Stimulated activated CD8-positive, alpha-beta memory T cell treated with anti-CD3 and anti-CD28 coated beads, Interleukin-4, amount 100 ng/mL, for 4 hours (primary cell): ENCODE data around the gene GSTA4.
"Not testable (repeated sequence)": the region's sequence is repeated elsewhere in the genome, so short reads cannot be mapped to it uniquely, and the experiment has no call there.

Experiments
- DNase-seq, 2 donors: peaks; one replicate each; pipeline ENCODE4 v3.0.0-alpha.2; 2020; ENCODE audit warnings: low read depth in 2 of 2, low spot score in 1 of 2

Gene GSTA4

DNA sequence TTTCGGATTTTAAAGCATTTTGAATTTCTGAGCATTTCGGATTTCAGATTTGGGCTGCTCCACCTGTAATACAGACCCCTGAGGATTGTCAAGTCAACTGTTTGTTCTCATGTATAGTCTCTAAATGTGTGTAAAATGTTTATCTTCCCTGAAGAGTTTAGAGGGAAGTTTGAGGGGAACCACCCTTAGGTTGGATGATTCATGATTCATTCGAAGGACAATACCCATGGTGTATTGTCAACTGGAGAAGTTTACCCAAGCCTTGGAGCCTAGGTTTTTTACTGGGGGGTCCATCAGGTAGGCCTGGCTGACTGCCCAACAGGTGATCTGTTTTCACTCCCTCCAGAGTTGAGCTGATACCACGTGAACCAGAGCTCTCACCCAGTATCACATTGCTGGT lies 18.9 kb downstream of the GSTA4 start:
- no peak for DNase-seq

DNA sequence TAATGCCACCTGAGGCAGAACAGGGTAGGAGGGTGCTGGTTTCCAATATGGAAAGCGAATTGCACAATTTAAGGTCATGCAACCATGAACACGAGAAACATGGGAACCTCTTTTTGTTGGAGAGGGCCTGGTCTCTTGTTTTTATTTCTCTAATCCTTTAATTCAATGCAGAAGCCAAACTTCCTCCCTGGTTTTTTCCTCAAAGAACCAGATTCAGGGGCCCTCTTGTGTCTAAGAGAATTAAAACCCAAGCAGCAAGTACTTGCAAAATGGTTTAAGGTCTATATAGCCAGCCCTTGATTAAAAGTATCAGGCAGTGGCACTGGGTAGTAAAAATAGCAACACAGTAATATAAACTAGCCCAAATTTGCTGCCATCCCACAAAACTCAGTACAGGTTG lies 19.5 kb downstream of the GSTA4 start:
- no peak for DNase-seq

DNA sequence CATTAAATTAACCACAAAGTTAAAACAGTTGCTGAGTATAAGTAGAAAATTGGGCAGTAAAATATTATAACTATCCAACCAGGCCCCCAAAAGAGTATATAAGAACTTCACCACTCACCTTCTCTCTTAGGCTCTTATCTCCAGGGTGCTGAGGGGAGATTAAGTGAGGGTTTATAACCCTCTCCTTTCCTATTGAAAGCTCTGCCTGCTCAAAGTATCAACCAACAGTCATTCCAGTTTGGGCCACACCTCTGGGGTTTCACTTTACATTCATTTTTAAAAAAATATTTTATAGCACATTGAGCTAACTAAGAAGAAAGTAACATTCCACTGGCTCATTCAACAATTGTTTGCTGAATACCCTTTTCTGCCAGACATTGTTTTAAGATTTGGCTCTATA lies 22.1 kb downstream of the GSTA4 start:
- no peak for DNase-seq

DNA sequence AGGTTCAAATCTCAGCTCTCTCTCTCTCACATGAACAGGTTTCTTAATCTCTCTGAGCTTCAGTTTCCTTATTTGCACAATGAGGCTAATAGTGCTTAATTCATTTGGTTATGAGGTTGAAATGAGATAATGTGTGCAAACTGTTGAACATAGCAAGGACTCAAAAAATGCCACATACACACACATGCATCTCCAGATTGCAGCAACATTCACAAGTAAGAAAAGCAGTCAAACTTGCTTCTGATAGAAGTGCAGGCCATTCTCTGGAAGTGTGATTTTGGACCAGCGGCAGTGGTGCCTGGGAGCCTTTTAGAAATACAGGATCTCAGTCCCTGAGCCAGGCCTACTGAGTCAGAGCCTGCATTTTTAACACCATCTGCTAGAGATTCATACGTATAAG lies 25.7 kb downstream of the GSTA4 start:
- DNase-seq, result no peak

DNA sequence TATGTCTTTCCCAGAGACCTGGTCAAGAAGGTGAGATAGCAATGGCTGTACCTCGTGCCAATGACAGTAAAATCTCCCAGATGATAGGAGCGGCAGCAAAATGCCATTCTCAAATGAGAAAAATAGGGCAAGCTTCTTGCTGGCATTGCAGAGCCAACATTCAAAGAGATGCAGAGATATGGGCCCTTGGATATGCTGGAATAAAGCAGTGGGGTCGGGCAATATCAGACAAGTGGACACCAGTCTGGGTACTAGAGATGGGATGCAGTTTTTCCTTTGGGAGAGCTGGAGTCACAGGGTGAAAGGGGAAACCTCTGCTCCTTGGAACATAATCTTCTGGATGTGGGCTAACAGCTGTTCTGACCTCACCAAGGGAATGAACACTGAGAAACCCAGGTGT lies 29.0 kb downstream of the GSTA4 start:
- no peak for DNase-seq

DNA sequence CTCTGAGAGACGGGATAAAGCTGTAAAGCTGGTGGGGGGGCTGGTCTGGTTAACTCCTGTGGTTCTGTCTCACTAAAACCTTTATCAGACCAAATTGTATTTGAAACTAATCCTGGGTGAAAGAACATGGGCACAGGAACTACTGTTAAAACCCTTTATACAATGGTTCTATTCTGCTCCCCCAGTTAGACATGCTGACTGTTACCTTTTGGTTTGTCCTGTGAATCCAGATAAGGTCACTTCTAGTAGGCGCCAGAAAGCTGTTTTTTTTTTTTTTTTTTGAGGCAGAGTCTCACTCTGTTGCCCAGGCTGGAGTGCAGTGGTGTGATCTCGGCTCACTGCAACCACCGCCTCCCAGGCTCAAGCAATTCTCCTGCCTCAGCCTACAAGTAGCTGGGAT lies 29.7 kb downstream of the GSTA4 start:
- DNase-seq, result no peak

- no peak for DNase-seq
Observed at GRCh38 chr6:52964318-52964717, 30.8 kb downstream of the GSTA4 start.

GRCh38 chr6:52962701-52963100 lies 32.4 kb downstream of the GSTA4 start:
- DNase-seq, result no peak

DNA sequence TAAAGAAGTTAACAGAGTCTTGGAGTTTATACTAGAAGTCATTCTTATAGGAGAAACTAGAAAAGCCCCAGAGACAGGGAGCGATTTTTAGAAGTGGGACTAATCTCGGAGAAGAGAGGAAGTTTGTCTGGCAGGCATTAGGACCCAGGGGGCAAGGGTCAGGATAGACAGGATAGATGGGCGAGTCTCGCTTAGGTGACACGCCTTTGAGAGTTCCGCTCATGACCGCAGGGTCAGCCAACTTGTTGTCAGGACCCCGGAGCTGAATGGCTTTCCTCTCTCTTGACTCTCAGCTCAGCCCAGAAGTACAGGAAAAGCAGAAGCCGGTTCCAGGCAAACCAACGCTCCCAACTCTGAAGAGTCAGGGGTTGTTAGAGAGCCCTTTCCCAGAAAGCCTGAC lies 34.1 kb downstream of the GSTA4 start:
- not testable (repeated sequence) for DNase-seq

DNA sequence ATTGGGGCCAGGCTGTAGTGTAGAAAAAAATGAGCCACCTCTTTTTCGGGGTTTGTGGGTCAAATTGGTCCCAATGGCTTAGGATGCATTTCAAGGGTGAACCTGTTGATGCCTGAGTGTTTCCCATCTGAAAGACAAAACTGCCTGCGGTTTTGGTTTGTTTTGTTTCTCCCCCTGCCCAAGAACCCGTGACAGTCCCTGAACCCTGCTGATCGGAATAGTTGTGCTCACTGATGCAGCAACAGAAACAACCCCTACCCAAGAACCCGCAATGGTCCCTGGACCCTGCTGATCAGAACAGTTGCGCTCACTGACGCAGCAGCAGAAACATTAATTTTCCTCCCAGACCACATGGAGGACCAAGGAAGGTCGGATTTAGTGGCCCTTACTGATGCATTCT lies 34.9 kb downstream of the GSTA4 start:
- DNase-seq, result not testable (repeated sequence)

- DNase-seq, result no peak
Observed at GRCh38 chr6:52958546-52959255, 36.4 kb downstream of the GSTA4 start.

DNA sequence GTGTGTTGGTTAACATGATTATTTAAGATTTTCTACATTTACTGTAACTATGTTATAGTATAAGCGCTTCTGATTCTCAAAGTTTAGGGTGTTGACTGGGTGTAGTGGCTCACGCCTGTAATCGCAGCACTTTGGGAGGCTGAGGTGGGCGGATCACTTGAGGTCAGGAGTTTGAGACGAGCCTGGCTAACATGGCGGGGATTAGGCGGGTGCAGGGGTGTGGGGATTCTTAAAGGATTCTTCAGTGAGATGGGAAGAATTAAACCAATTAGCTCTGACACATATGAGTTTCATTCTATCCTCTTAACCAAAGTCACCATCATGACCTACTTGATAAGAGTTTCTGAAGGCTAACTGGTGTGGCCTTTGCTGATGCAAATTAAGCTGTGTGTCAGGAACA lies 39.2 kb downstream of the GSTA4 start:
- DNase-seq, result no peak

GRCh38 chr6:52953911-52954839 lies 40.9 kb downstream of the GSTA4 start:
- DNase-seq, result no peak

- DNase-seq, result no peak
Observed at GRCh38 chr6:52946306-52946705, 48.8 kb downstream of the GSTA4 start.

DNA sequence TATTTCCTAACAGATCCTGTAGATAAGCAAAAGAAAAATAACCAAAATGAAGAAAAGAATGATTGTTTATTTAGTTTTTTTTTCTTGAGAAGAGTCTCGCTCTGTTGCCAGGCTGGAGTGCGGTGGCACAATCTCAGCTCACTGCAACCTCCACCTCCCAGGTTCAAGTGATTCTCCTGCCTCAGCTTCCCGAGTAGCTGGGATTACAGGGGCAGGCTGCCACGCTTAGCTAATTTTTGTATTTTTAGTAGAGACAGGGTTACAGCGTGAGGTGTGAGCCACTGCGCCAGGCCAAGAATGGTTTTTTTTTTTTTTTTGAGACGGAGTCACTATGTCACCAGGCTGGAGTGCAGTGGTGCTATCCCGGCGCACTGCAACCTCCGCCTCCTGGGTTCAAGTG lies 52.3 kb downstream of the GSTA4 start:
- not testable (repeated sequence) for DNase-seq

GRCh38 chr6:52942221-52942620 lies 52.9 kb downstream of the GSTA4 start:
- no peak for DNase-seq

- no peak for DNase-seq
Observed at GRCh38 chr6:52937908-52938307, 57.2 kb downstream of the GSTA4 start.

GRCh38 chr6:52933778-52934177 lies 61.3 kb downstream of the GSTA4 start:
- DNase-seq, result no peak

GRCh38 chr6:52931351-52931750 lies 63.7 kb downstream of the GSTA4 start:
- DNase-seq, result no peak

- no peak for DNase-seq
Observed at GRCh38 chr6:52929321-52930164, 65.5 kb downstream of the GSTA4 start.
